Measurements from ENCODE around the gene OSTC.

OSTC gene

GRCh38 chr4:108620933-108621905 is 29.2 kb upstream of the OSTC start:
- Histone ChIP-seq H3K27ac (ENCODE audit: low read depth, low read length) (peak overlapping the region; percentile 72), H3K36me3 (ENCODE audit: control insufficient read depth in 1 of 2, insufficient read depth in 2 of 2, low read length in 2 of 2) (peaks cover 18 to 46% of the 10 kb centered on the region in 2 donors), H3K9me3 (ENCODE audit: control insufficient read depth in 1 of 2, low read length in 2 of 2) (no peaks in the 10 kb centered on the region), H3K27me3 (ENCODE audit: control insufficient read depth in 1 of 2, insufficient read depth in 2 of 2, low read length in 2 of 2) (no peaks in the 10 kb centered on the region), H3K9ac (ENCODE audit: low read depth in 1 of 2, low read length in 2 of 2) (peak overlapping the region; percentile 71 to 94), H3K4me3 (ENCODE audit: low read depth in 1 of 2, low read length in 2 of 2) (peak overlapping the region; percentile 99), H3K4me1 (ENCODE audit: control insufficient read depth in 1 of 2, insufficient read depth in 2 of 2, low read length in 2 of 2) (peaks cover 25 to 28% of the 10 kb centered on the region in 2 donors)

GRCh38 chr4:108622022-108622421 is 28.4 kb upstream of the OSTC start:
- Histone ChIP-seq H3K27me3 (ENCODE audit: control insufficient read depth in 1 of 2, insufficient read depth in 2 of 2, low read length in 2 of 2) (no peaks in the 10 kb centered on the region), H3K27ac (ENCODE audit: low read depth, low read length) (no peak overlapping the region), H3K36me3 (ENCODE audit: control insufficient read depth in 1 of 2, insufficient read depth in 2 of 2, low read length in 2 of 2) (peaks cover 18 to 54% of the 10 kb centered on the region in 2 donors), H3K4me1 (ENCODE audit: control insufficient read depth in 1 of 2, insufficient read depth in 2 of 2, low read length in 2 of 2) (peaks cover 25 to 28% of the 10 kb centered on the region in 2 donors), H3K9ac (ENCODE audit: low read depth in 1 of 2, low read length in 2 of 2) (peak overlapping the region in 1 of 2 donors; percentile 94), H3K4me3 (ENCODE audit: low read depth in 1 of 2, low read length in 2 of 2) (peak overlapping the region; percentile 99), H3K9me3 (ENCODE audit: control insufficient read depth in 1 of 2, low read length in 2 of 2) (no peaks in the 10 kb centered on the region)

- H3K36me3 ChIP-seq (ENCODE audit: control insufficient read depth in 1 of 2, insufficient read depth in 2 of 2, low read length in 2 of 2), result peaks cover 20 to 62% of the 10 kb centered on the region in 2 donors
Measured at GRCh38 chr4:108622828-108623227, 27.6 kb upstream of the OSTC start.

GRCh38 chr4:108624263-108625056 is 25.9 kb upstream of the OSTC start:
- Histone ChIP-seq H3K4me1 (ENCODE audit: control insufficient read depth in 1 of 2, insufficient read depth in 2 of 2, low read length in 2 of 2) (peaks cover 24 to 25% of the 10 kb centered on the region in 2 donors), H3K9ac (ENCODE audit: low read depth in 1 of 2, low read length in 2 of 2) (peak overlapping the region in 1 of 2 donors; percentile 0), H3K27me3 (ENCODE audit: control insufficient read depth in 1 of 2, insufficient read depth in 2 of 2, low read length in 2 of 2) (no peaks in the 10 kb centered on the region), H3K36me3 (ENCODE audit: control insufficient read depth in 1 of 2, insufficient read depth in 2 of 2, low read length in 2 of 2) (peaks cover 21 to 67% of the 10 kb centered on the region in 2 donors), H3K4me3 (ENCODE audit: low read depth in 1 of 2, low read length in 2 of 2) (no peak overlapping the region), H3K27ac (ENCODE audit: low read depth, low read length) (no peak overlapping the region), H3K9me3 (ENCODE audit: control insufficient read depth in 1 of 2, low read length in 2 of 2) (no peaks in the 10 kb centered on the region)

More at GRCh38 chr4:108622828-108623227, 27.6 kb upstream of the OSTC start:
- no peak overlapping the region for H3K9ac ChIP-seq (ENCODE audit: low read depth in 1 of 2, low read length in 2 of 2)
- H3K9me3 ChIP-seq (ENCODE audit: control insufficient read depth in 1 of 2, low read length in 2 of 2), result no peaks in the 10 kb centered on the region
- H3K27me3 ChIP-seq (ENCODE audit: control insufficient read depth in 1 of 2, insufficient read depth in 2 of 2, low read length in 2 of 2), result no peaks in the 10 kb centered on the region
- H3K4me1 ChIP-seq (ENCODE audit: control insufficient read depth in 1 of 2, insufficient read depth in 2 of 2, low read length in 2 of 2), result peaks cover 25 to 28% of the 10 kb centered on the region in 2 donors
- no peak overlapping the region for H3K27ac ChIP-seq (ENCODE audit: low read depth, low read length)
- peak overlapping the region in 1 of 2 donors; percentile 12 for H3K4me3 ChIP-seq (ENCODE audit: low read depth in 1 of 2, low read length in 2 of 2)

- Histone ChIP-seq H3K9ac (ENCODE audit: low read depth in 1 of 2, low read length in 2 of 2) (no peak overlapping the region), H3K27me3 (ENCODE audit: control insufficient read depth in 1 of 2, insufficient read depth in 2 of 2, low read length in 2 of 2) (no peaks in the 10 kb centered on the region), H3K27ac (ENCODE audit: low read depth, low read length) (no peak overlapping the region), H3K4me1 (ENCODE audit: control insufficient read depth in 1 of 2, insufficient read depth in 2 of 2, low read length in 2 of 2) (peaks cover 17 to 25% of the 10 kb centered on the region in 2 donors), H3K9me3 (ENCODE audit: control insufficient read depth in 1 of 2, low read length in 2 of 2) (no peaks in the 10 kb centered on the region), H3K4me3 (ENCODE audit: low read depth in 1 of 2, low read length in 2 of 2) (no peak overlapping the region), H3K36me3 (ENCODE audit: control insufficient read depth in 1 of 2, insufficient read depth in 2 of 2, low read length in 2 of 2) (peaks cover 34 to 82% of the 10 kb centered on the region in 2 donors)
Measured at GRCh38 chr4:108626056-108626455, 24.3 kb upstream of the OSTC start.

- no peaks in the 10 kb centered on the region for H3K9me3 ChIP-seq (ENCODE audit: control insufficient read depth in 1 of 2, low read length in 2 of 2)
- no peaks in the 10 kb centered on the region for H3K27me3 ChIP-seq (ENCODE audit: control insufficient read depth in 1 of 2, insufficient read depth in 2 of 2, low read length in 2 of 2)
- H3K4me3 ChIP-seq (ENCODE audit: low read depth in 1 of 2, low read length in 2 of 2), result no peak overlapping the region
- H3K9ac ChIP-seq (ENCODE audit: low read depth in 1 of 2, low read length in 2 of 2), result no peak overlapping the region
- H3K27ac ChIP-seq (ENCODE audit: low read depth, low read length), result no peak overlapping the region
- H3K36me3 ChIP-seq (ENCODE audit: control insufficient read depth in 1 of 2, insufficient read depth in 2 of 2, low read length in 2 of 2), result peaks cover 35 to 86% of the 10 kb centered on the region in 2 donors
- peaks cover 0 to 4% of the 10 kb centered on the region in 2 donors for H3K4me1 ChIP-seq (ENCODE audit: control insufficient read depth in 1 of 2, insufficient read depth in 2 of 2, low read length in 2 of 2)
Measured at GRCh38 chr4:108628411-108628810, 22.0 kb upstream of the OSTC start.

GRCh38 chr4:108635070-108635655 is 15.2 kb upstream of the OSTC start:
- Histone ChIP-seq H3K27me3 (ENCODE audit: control insufficient read depth in 1 of 2, insufficient read depth in 2 of 2, low read length in 2 of 2) (no peaks in the 10 kb centered on the region), H3K9me3 (ENCODE audit: control insufficient read depth in 1 of 2, low read length in 2 of 2) (no peaks in the 10 kb centered on the region), H3K9ac (ENCODE audit: low read depth in 1 of 2, low read length in 2 of 2) (no peak overlapping the region), H3K27ac (ENCODE audit: low read depth, low read length) (no peak overlapping the region), H3K4me3 (ENCODE audit: low read depth in 1 of 2, low read length in 2 of 2) (no peak overlapping the region), H3K4me1 (ENCODE audit: control insufficient read depth in 1 of 2, insufficient read depth in 2 of 2, low read length in 2 of 2) (no peaks in the 10 kb centered on the region), H3K36me3 (ENCODE audit: control insufficient read depth in 1 of 2, insufficient read depth in 2 of 2, low read length in 2 of 2) (peaks cover 24 to 54% of the 10 kb centered on the region in 2 donors)

- H3K27me3 ChIP-seq (ENCODE audit: control insufficient read depth in 1 of 2, insufficient read depth in 2 of 2, low read length in 2 of 2), result no peaks in the 10 kb centered on the region
- H3K4me1 ChIP-seq (ENCODE audit: control insufficient read depth in 1 of 2, insufficient read depth in 2 of 2, low read length in 2 of 2), result no peaks in the 10 kb centered on the region
- H3K27ac ChIP-seq (ENCODE audit: low read depth, low read length), result no peak overlapping the region
- peaks cover 17 to 43% of the 10 kb centered on the region in 2 donors for H3K36me3 ChIP-seq (ENCODE audit: control insufficient read depth in 1 of 2, insufficient read depth in 2 of 2, low read length in 2 of 2)
- H3K9ac ChIP-seq (ENCODE audit: low read depth in 1 of 2, low read length in 2 of 2), result no peak overlapping the region
- no peaks in the 10 kb centered on the region for H3K9me3 ChIP-seq (ENCODE audit: control insufficient read depth in 1 of 2, low read length in 2 of 2)
- H3K4me3 ChIP-seq (ENCODE audit: low read depth in 1 of 2, low read length in 2 of 2), result no peak overlapping the region
Measured at GRCh38 chr4:108636246-108636645, 14.2 kb upstream of the OSTC start.

GRCh38 chr4:108637856-108638255 is 12.5 kb upstream of the OSTC start:
- H3K27ac ChIP-seq (ENCODE audit: low read depth, low read length), result no peak overlapping the region
- no peaks in the 10 kb centered on the region for H3K27me3 ChIP-seq (ENCODE audit: control insufficient read depth in 1 of 2, insufficient read depth in 2 of 2, low read length in 2 of 2)
- H3K4me1 ChIP-seq (ENCODE audit: control insufficient read depth in 1 of 2, insufficient read depth in 2 of 2, low read length in 2 of 2), result no peaks in the 10 kb centered on the region
- H3K36me3 ChIP-seq (ENCODE audit: control insufficient read depth in 1 of 2, insufficient read depth in 2 of 2, low read length in 2 of 2), result peaks cover 11 to 30% of the 10 kb centered on the region in 2 donors
- H3K9me3 ChIP-seq (ENCODE audit: control insufficient read depth in 1 of 2, low read length in 2 of 2), result no peaks in the 10 kb centered on the region
- H3K4me3 ChIP-seq (ENCODE audit: low read depth in 1 of 2, low read length in 2 of 2), result no peak overlapping the region
- no peak overlapping the region for H3K9ac ChIP-seq (ENCODE audit: low read depth in 1 of 2, low read length in 2 of 2)
